ENCODE measurements around the gene ACR. TPM values are rescaled to one million over a fixed set of nuclear protein-coding genes. Genes with fewer than 3 reads are reported as not detected.

ACR gene
- total RNA-seq, 1 donor from 2014 or later = 0.45 TPM

- Mint-ChIP-seq H3K9me3 (ENCODE audit: low read depth) (no peaks in the 10 kb centered on the region), H3K36me3 (ENCODE audit: low read depth) (peaks cover 8% of the 10 kb centered on the region), H3K4me1 (ENCODE audit: low read depth) (no peaks in the 10 kb centered on the region), H3K27ac (ENCODE audit: unreplicated experiment) (no peak overlapping the region), H3K27me3 (ENCODE audit: low read depth) (peaks cover 6% of the 10 kb centered on the region), H3K4me3 (ENCODE audit: unreplicated experiment) (peak overlapping the region; percentile 22)
- TF ChIP-seq, protein P1, sequence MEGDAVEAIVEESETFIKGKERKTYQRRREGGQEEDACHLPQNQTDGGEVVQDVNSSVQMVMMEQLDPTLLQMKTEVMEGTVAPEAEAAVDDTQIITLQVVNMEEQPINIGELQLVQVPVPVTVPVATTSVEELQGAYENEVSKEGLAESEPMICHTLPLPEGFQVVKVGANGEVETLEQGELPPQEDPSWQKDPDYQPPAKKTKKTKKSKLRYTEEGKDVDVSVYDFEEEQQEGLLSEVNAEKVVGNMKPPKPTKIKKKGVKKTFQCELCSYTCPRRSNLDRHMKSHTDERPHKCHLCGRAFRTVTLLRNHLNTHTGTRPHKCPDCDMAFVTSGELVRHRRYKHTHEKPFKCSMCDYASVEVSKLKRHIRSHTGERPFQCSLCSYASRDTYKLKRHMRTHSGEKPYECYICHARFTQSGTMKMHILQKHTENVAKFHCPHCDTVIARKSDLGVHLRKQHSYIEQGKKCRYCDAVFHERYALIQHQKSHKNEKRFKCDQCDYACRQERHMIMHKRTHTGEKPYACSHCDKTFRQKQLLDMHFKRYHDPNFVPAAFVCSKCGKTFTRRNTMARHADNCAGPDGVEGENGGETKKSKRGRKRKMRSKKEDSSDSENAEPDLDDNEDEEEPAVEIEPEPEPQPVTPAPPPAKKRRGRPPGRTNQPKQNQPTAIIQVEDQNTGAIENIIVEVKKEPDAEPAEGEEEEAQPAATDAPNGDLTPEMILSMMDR (IDR thresholded peaks at IDR 0.05) = no peak
- DNase-seq (ENCODE audit: low spot score) = no peak
Measured at GRCh38 chr22:50719814-50720300, 18.1 kb upstream of the ACR start.

DNA sequence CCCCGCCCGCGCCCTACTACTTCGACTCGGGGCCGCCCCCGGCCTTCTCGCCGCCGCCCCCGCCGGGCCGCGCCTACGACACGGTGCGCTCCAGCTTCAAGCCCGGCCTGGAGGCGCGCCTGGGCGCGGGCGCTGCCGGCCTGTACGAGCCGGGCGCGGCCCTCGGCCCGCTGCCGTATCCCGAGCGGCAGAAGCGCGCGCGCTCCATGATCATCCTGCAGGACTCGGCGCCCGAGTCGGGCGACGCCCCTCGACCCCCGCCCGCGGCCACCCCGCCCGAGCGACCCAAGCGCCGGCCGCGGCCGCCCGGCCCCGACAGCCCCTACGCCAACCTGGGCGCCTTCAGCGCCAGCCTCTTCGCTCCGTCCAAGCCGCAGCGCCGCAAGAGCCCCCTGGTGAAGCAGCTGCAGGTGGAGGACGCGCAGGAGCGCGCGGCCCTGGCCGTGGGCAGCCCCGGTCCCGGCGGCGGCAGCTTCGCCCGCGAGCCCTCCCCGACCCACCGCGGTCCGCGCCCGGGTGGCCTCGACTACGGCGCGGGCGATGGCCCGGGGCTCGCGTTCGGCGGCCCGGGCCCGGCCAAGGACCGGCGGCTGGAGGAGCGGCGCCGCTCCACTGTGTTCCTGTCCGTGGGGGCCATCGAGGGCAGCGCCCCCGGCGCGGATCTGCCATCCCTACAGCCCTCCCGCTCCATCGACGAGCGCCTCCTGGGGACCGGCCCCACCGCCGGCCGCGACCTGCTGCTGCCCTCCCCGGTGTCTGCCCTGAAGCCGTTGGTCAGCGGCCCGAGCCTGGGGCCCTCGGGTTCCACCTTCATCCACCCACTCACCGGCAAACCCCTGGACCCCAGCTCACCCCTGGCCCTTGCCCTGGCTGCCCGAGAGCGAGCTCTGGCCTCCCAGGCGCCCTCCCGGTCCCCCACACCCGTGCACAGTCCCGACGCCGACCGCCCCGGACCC is 17.4 kb upstream of the ACR start:
- Mint-ChIP-seq H3K4me3 (ENCODE audit: unreplicated experiment) (no peak overlapping the region), H3K27ac (ENCODE audit: unreplicated experiment) (no peak overlapping the region), H3K9me3 (ENCODE audit: low read depth) (no peaks in the 10 kb centered on the region), H3K27me3 (ENCODE audit: low read depth) (peaks cover 6% of the 10 kb centered on the region), H3K36me3 (ENCODE audit: low read depth) (peaks cover 8% of the 10 kb centered on the region), H3K4me1 (ENCODE audit: low read depth) (no peaks in the 10 kb centered on the region)
- TF ChIP-seq, protein P1 (IDR thresholded peaks at IDR 0.05) = no peak
- no peak for DNase-seq (ENCODE audit: low spot score)

DNA sequence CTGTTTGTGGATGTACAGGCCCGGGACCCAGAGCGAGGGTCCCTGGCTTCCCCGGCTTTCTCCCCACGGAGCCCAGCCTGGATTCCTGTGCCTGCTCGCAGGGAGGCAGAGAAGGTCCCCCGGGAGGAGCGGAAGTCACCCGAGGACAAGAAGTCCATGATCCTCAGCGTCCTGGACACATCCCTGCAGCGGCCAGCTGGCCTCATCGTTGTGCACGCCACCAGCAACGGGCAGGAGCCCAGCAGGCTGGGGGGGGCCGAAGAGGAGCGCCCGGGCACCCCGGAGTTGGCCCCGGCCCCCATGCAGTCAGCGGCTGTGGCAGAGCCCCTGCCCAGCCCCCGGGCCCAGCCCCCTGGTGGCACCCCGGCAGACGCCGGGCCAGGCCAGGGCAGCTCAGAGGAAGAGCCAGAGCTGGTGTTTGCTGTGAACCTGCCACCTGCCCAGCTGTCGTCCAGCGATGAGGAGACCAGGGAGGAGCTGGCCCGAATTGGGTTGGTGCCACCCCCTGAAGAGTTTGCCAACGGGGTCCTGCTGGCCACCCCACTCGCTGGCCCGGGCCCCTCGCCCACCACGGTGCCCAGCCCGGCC is 16.7 kb upstream of the ACR start:
- Mint-ChIP-seq H3K4me3 (ENCODE audit: unreplicated experiment) (no peak overlapping the region), H3K27me3 (ENCODE audit: low read depth) (peaks cover 6% of the 10 kb centered on the region), H3K36me3 (ENCODE audit: low read depth) (peaks cover 8% of the 10 kb centered on the region), H3K27ac (ENCODE audit: unreplicated experiment) (no peak overlapping the region), H3K4me1 (ENCODE audit: low read depth) (no peaks in the 10 kb centered on the region), H3K9me3 (ENCODE audit: low read depth) (no peaks in the 10 kb centered on the region)
- TF ChIP-seq, protein P1 (IDR thresholded peaks at IDR 0.05) = no peak
- DNase-seq (ENCODE audit: low spot score) = no peak

DNA sequence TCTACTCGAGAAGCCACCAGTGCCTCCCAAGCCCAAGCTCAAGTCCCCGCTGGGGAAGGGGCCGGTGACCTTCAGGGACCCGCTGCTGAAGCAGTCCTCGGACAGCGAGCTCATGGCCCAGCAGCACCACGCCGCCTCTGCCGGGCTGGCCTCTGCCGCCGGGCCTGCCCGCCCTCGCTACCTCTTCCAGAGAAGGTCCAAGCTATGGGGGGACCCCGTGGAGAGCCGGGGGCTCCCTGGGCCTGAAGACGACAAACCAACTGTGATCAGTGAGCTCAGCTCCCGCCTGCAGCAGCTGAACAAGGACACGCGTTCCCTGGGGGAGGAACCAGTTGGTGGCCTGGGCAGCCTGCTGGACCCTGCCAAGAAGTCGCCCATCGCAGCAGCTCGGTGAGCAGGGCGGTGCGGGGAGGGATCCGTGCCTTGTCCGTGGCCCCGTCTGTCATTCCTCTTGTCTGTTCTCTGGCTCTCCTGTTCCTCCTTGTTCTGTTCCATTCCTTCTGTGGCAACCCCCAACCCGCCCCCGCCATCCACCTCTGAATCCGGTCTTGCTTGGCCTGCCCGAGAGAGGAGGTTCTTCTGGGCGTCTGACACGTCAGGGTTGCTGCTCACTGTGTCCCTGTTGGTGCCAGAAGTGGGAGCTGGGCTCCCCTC is 15.8 kb upstream of the ACR start:
- Mint-ChIP-seq H3K9me3 (ENCODE audit: low read depth) (no peaks in the 10 kb centered on the region), H3K4me1 (ENCODE audit: low read depth) (no peaks in the 10 kb centered on the region), H3K27me3 (ENCODE audit: low read depth) (peaks cover 6% of the 10 kb centered on the region), H3K4me3 (ENCODE audit: unreplicated experiment) (peak overlapping the region; percentile 2), H3K36me3 (ENCODE audit: low read depth) (peaks cover 5% of the 10 kb centered on the region), H3K27ac (ENCODE audit: unreplicated experiment) (no peak overlapping the region)
- DNase-seq (ENCODE audit: low spot score) = no peak
- TF ChIP-seq, protein P1 (IDR thresholded peaks at IDR 0.05) = no peak

All from chondrocyte (in vitro differentiated cells).